ENCODE measurements around the gene SYNDIG1. TPM values are rescaled to one million over a fixed set of nuclear protein-coding genes. Genes with fewer than 3 reads are reported as not detected.
A peak's percentile ranks its signal among the peaks of the same experiment; 100 is the strongest.

SYNDIG1 gene
- total and polyA plus RNA-seq, 3 experiments from 2014 or later, result not detected

GRCh38 chr20:24674921-24675605 lies 205.6 kb downstream of the SYNDIG1 start:
- peaks cover 0 to 2% (median 0%) of the 10 kb centered on the region in 5 donors for H3K9me3 Mint-ChIP-seq
- no peak for DNase-seq
- ChIA-PET CTCF (no interaction called here), POLR2A (interaction anchor here (0.6 kb wide), 1 partner anchor 465 kb away, joined by 4 read pairs; no protein-coding TSS in a partner anchor)
- no peaks in the 10 kb centered on the region for H3K4me1 Mint-ChIP-seq
- Histone ChIP-seq H3K36me3 (ENCODE audit: insufficient read depth, low read length) (no peaks in the 10 kb centered on the region), H3K27ac (ENCODE audit: low read depth, low read length) (no peak overlapping the region), H3K9me3 (ENCODE audit: low read length) (no peaks in the 10 kb centered on the region), H3K27me3 (ENCODE audit: insufficient read depth, low read length, poor library complexity, severe bottlenecking) (no peaks in the 10 kb centered on the region), H3K4me3 (ENCODE audit: low read length) (no peak overlapping the region), H3K4me1 (ENCODE audit: insufficient read depth, low read length) (no peaks in the 10 kb centered on the region)
- H3K27ac Mint-ChIP-seq, result no peak overlapping the region
- no peaks in the 10 kb centered on the region for H3K27me3 Mint-ChIP-seq
- H3K4me3 Mint-ChIP-seq, result no peak overlapping the region
- H3K36me3 Mint-ChIP-seq, result no peaks in the 10 kb centered on the region

GRCh38 chr20:24675651-24676352 lies 206.4 kb downstream of the SYNDIG1 start:
- H3K36me3 Mint-ChIP-seq, result no peaks in the 10 kb centered on the region
- no peak overlapping the region for H3K27ac Mint-ChIP-seq
- peak in 1 of 5 donors; percentile 36 for DNase-seq
- H3K4me3 ChIP-seq (ENCODE audit: low read length), result no peak overlapping the region
- no peaks in the 10 kb centered on the region for H3K4me1 Mint-ChIP-seq
- no peak overlapping the region for H3K27ac ChIP-seq (ENCODE audit: low read depth, low read length)
- H3K27me3 ChIP-seq (ENCODE audit: insufficient read depth, low read length, poor library complexity, severe bottlenecking), result no peaks in the 10 kb centered on the region
- H3K4me1 ChIP-seq (ENCODE audit: insufficient read depth, low read length), result no peaks in the 10 kb centered on the region
- H3K9me3 Mint-ChIP-seq, result peaks cover 0 to 2% (median 0%) of the 10 kb centered on the region in 5 donors
- no peaks in the 10 kb centered on the region for H3K27me3 Mint-ChIP-seq
- ChIA-PET CTCF (no interaction called here), POLR2A (interaction anchor here (0.6 kb wide), 1 partner anchor 465 kb away, joined by 4 read pairs; no protein-coding TSS in a partner anchor)
- H3K36me3 ChIP-seq (ENCODE audit: insufficient read depth, low read length), result no peaks in the 10 kb centered on the region
- no peak overlapping the region for H3K4me3 Mint-ChIP-seq
- no peaks in the 10 kb centered on the region for H3K9me3 ChIP-seq (ENCODE audit: low read length)

DNA sequence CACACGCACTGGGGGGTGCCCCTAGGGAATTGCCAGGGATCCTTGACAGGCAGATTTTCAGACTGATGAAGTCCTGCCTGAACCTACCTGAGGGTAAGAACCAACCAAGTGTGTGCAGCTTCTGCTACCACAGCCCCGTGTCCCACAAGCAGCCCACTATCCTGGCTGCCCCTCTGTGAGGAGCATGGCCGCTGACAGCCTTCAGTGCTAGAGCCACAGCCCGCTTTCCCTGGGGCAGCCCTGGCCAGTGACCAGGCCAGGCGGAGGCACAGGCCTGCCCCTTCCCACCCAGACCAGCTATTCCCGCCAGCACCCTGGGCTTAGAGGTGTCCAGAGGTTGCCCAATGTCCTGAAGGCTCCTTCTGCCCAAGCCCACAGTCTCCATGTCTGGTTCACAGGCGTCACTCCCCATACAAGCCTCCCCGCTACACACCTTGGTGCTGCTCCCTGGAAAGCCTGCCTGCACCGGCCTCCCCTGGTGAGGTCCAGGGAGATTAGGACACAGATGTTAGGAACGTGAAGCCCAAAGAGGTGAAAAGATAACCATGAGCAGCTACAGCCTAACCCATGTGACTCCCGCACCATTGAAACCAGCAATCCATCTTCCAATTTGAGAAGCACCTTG lies 207.0 kb downstream of the SYNDIG1 start:
- Histone ChIP-seq H3K27ac (ENCODE audit: low read depth, low read length) (no peak overlapping the region), H3K4me1 (ENCODE audit: insufficient read depth, low read length) (no peaks in the 10 kb centered on the region), H3K4me3 (ENCODE audit: low read length) (no peak overlapping the region), H3K9me3 (ENCODE audit: low read length) (no peaks in the 10 kb centered on the region), H3K27me3 (ENCODE audit: insufficient read depth, low read length, poor library complexity, severe bottlenecking) (no peaks in the 10 kb centered on the region), H3K36me3 (ENCODE audit: insufficient read depth, low read length) (no peaks in the 10 kb centered on the region)
- POLR2A ChIA-PET, result no interaction called here
- Mint-ChIP-seq H3K27ac (no peak overlapping the region), H3K36me3 (no peaks in the 10 kb centered on the region), H3K4me3 (no peak overlapping the region), H3K27me3 (no peaks in the 10 kb centered on the region), H3K4me1 (no peaks in the 10 kb centered on the region), H3K9me3 (peaks cover 0 to 2% (median 0%) of the 10 kb centered on the region in 5 donors)
- DNase-seq, result peak in 1 of 5 donors; percentile 15
- CTCF ChIA-PET, result no interaction called here

- no peaks in the 10 kb centered on the region for H3K36me3 Mint-ChIP-seq
- no peak for DNase-seq
- ChIA-PET POLR2A (no interaction called here), CTCF (no interaction called here)
- no peaks in the 10 kb centered on the region for H3K27me3 Mint-ChIP-seq
- no peak overlapping the region for H3K4me3 Mint-ChIP-seq
- Histone ChIP-seq H3K4me1 (ENCODE audit: insufficient read depth, low read length) (no peaks in the 10 kb centered on the region), H3K27me3 (ENCODE audit: insufficient read depth, low read length, poor library complexity, severe bottlenecking) (no peaks in the 10 kb centered on the region), H3K4me3 (ENCODE audit: low read length) (no peak overlapping the region), H3K36me3 (ENCODE audit: insufficient read depth, low read length) (no peaks in the 10 kb centered on the region), H3K27ac (ENCODE audit: low read depth, low read length) (no peak overlapping the region), H3K9me3 (ENCODE audit: low read length) (no peaks in the 10 kb centered on the region)
- H3K27ac Mint-ChIP-seq, result no peak overlapping the region
- peaks cover 0 to 2% (median 0%) of the 10 kb centered on the region in 5 donors for H3K9me3 Mint-ChIP-seq
- H3K4me1 Mint-ChIP-seq, result no peaks in the 10 kb centered on the region
These were observed 207.5 kb downstream of the SYNDIG1 start for GRCh38 chr20:24676978-24677370.

- Histone ChIP-seq H3K27me3 (ENCODE audit: insufficient read depth, low read length, poor library complexity, severe bottlenecking) (no peaks in the 10 kb centered on the region), H3K4me3 (ENCODE audit: low read length) (no peak overlapping the region), H3K4me1 (ENCODE audit: insufficient read depth, low read length) (no peaks in the 10 kb centered on the region), H3K9me3 (ENCODE audit: low read length) (no peaks in the 10 kb centered on the region), H3K36me3 (ENCODE audit: insufficient read depth, low read length) (no peaks in the 10 kb centered on the region), H3K27ac (ENCODE audit: low read depth, low read length) (no peak overlapping the region)
- no peaks in the 10 kb centered on the region for H3K36me3 Mint-ChIP-seq
- H3K27ac Mint-ChIP-seq, result no peak overlapping the region
- H3K9me3 Mint-ChIP-seq, result peaks cover 0 to 2% (median 0%) of the 10 kb centered on the region in 5 donors
- H3K27me3 Mint-ChIP-seq, result no peaks in the 10 kb centered on the region
- no peaks in the 10 kb centered on the region for H3K4me1 Mint-ChIP-seq
- POLR2A ChIA-PET, result no interaction called here
- CTCF ChIA-PET, result no interaction called here
- no peak overlapping the region for H3K4me3 Mint-ChIP-seq
- DNase-seq, result peak in 1 of 5 donors; percentile 35
These were observed 208.3 kb downstream of the SYNDIG1 start for GRCh38 chr20:24677626-24678315.

GRCh38 chr20:24678351-24679106 lies 209.1 kb downstream of the SYNDIG1 start:
- Histone ChIP-seq H3K36me3 (ENCODE audit: insufficient read depth, low read length) (no peaks in the 10 kb centered on the region), H3K4me1 (ENCODE audit: insufficient read depth, low read length) (no peaks in the 10 kb centered on the region), H3K27me3 (ENCODE audit: insufficient read depth, low read length, poor library complexity, severe bottlenecking) (no peaks in the 10 kb centered on the region), H3K4me3 (ENCODE audit: low read length) (no peak overlapping the region), H3K27ac (ENCODE audit: low read depth, low read length) (no peak overlapping the region), H3K9me3 (ENCODE audit: low read length) (no peaks in the 10 kb centered on the region)
- no peak overlapping the region for H3K4me3 Mint-ChIP-seq
- DNase-seq, result peak in 1 of 5 donors; percentile 35
- ChIA-PET CTCF (no interaction called here), POLR2A (no interaction called here)
- H3K4me1 Mint-ChIP-seq, result no peaks in the 10 kb centered on the region
- H3K27ac Mint-ChIP-seq, result no peak overlapping the region
- no peaks in the 10 kb centered on the region for H3K36me3 Mint-ChIP-seq
- peaks cover 0 to 2% (median 0%) of the 10 kb centered on the region in 5 donors for H3K9me3 Mint-ChIP-seq
- H3K27me3 Mint-ChIP-seq, result no peaks in the 10 kb centered on the region

GRCh38 chr20:24679448-24680047 lies 210.1 kb downstream of the SYNDIG1 start:
- H3K4me1 ChIP-seq (ENCODE audit: insufficient read depth, low read length), result no peaks in the 10 kb centered on the region
- H3K9me3 ChIP-seq (ENCODE audit: low read length), result no peaks in the 10 kb centered on the region
- no peak overlapping the region for H3K27ac ChIP-seq (ENCODE audit: low read depth, low read length)
- H3K4me3 ChIP-seq (ENCODE audit: low read length), result no peak overlapping the region
- H3K27ac Mint-ChIP-seq, result no peak overlapping the region
- H3K27me3 Mint-ChIP-seq, result no peaks in the 10 kb centered on the region
- H3K4me3 Mint-ChIP-seq, result no peak overlapping the region
- DNase-seq, result no peak
- H3K36me3 Mint-ChIP-seq, result no peaks in the 10 kb centered on the region
- no peaks in the 10 kb centered on the region for H3K27me3 ChIP-seq (ENCODE audit: insufficient read depth, low read length, poor library complexity, severe bottlenecking)
- POLR2A ChIA-PET, result no interaction called here
- H3K4me1 Mint-ChIP-seq, result no peaks in the 10 kb centered on the region
- peaks cover 0 to 2% (median 0%) of the 10 kb centered on the region in 5 donors for H3K9me3 Mint-ChIP-seq
- H3K36me3 ChIP-seq (ENCODE audit: insufficient read depth, low read length), result no peaks in the 10 kb centered on the region
- CTCF ChIA-PET, result no interaction called here
